Activated B cell treated with CpG ODN at 0.5 μM for 24 hours (primary cell): ENCODE measurements around the gene ZNF521. TPM values are rescaled to one million over a fixed set of nuclear protein-coding genes. Genes with fewer than 3 reads are reported as not detected.

Experiments
- ATAC-seq: fragments of 200-7000 bp; cut with Tn5 transposase; one replicate; pipeline ENCODE4 v1.10.0; 2021; ENCODE audit warnings: low read depth, mild to moderate bottlenecking, moderate library complexity
- CTCF ChIA-PET: fragments of 350-600 bp; sonication (Branson Sonifier 250); formaldehyde crosslinking; loops from one replicate; lab custom pipeline; 2021; ENCODE audit warnings: antibody characterized with exemption; lab: Charles Lee
- POLR2A ChIA-PET: fragments of 350-600 bp; sonication (Branson Sonifier 250); formaldehyde crosslinking; loops from one replicate; lab custom pipeline; 2021; ENCODE audit warnings: antibody characterized with exemption; lab: Charles Lee
- DNase-seq: peaks from one replicate; pipeline ENCODE4 v3.0.0; 2022
- H3K27ac Mint-ChIP-seq: one replicate; pipeline ENCODE4 v1.8.0; 2020; ENCODE audit warnings: mixed read lengths
- H3K27me3 Mint-ChIP-seq: one replicate; pipeline ENCODE4 v1.8.0; 2021; ENCODE audit warnings: mixed read lengths
- H3K36me3 Mint-ChIP-seq: one replicate; pipeline ENCODE4 v1.8.0; 2021; ENCODE audit warnings: low read depth, mixed read lengths
- H3K4me1 Mint-ChIP-seq: one replicate; pipeline ENCODE4 v1.8.0; 2021; ENCODE audit warnings: mixed read lengths
- H3K4me3 Mint-ChIP-seq: one replicate; pipeline ENCODE4 v1.8.0; 2020; ENCODE audit warnings: mild to moderate bottlenecking, mixed read lengths
- H3K9me3 Mint-ChIP-seq: one replicate; pipeline ENCODE4 v1.8.0; 2020; ENCODE audit warnings: mixed read lengths
- intact Hi-C: fragments of 100-400 bp; cut with micrococcal nuclease; formaldehyde crosslinking; loops from one replicate; pipeline ENCODE4 v1.15.1; 2024
- total RNA-seq: library from RNA; stranded (reverse); gene quantifications from 2 replicates; pipeline ENCODE4 v1.2.3, GENCODE V29; 2022
- TF ChIP-seq, protein P1 (sequence below): fragments of 200-600 bp; IDR thresholded peaks from one replicate; pipeline ENCODE4 v1.8.0; 2022; ENCODE audit warnings: antibody characterized with exemption, mild to moderate bottlenecking

The ZNF521 gene
- total RNA-seq, 1 donor from 2014 or later, result 0.16 TPM

DNA sequence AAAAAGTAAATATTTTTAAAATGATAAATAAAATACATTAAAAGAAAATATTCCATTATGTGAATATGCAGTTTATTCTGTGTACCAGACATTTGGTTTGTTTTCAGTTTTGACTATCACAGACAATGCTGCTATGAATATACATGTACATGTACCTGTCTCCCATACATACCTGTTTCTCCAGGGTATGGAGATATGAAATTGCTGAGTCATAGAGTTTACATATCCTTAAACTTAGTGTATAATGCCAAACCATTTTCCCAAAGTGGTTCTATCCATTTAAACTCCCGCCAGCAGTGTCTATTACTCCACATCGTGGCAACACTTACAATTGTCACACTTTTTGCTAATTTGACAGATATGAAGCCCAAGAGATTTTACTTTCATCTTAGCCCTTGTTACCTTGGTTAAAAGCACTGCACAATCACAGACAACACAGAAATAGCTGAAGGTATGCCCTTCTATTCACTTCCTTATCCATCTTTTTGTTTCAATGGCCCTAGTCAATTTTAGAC, 56.3 kb downstream of the ZNF521 start:
- ATAC-seq (no peak), DNase-seq (no peak)
- intact Hi-C loops, result no loop called here
- no peaks in the 10 kb centered on the region for H3K9me3 Mint-ChIP-seq
- no peak overlapping the region for H3K27ac Mint-ChIP-seq
- H3K27me3 Mint-ChIP-seq, result no peaks in the 10 kb centered on the region
- H3K36me3 Mint-ChIP-seq, result no peaks in the 10 kb centered on the region
- TF ChIP-seq, protein P1, sequence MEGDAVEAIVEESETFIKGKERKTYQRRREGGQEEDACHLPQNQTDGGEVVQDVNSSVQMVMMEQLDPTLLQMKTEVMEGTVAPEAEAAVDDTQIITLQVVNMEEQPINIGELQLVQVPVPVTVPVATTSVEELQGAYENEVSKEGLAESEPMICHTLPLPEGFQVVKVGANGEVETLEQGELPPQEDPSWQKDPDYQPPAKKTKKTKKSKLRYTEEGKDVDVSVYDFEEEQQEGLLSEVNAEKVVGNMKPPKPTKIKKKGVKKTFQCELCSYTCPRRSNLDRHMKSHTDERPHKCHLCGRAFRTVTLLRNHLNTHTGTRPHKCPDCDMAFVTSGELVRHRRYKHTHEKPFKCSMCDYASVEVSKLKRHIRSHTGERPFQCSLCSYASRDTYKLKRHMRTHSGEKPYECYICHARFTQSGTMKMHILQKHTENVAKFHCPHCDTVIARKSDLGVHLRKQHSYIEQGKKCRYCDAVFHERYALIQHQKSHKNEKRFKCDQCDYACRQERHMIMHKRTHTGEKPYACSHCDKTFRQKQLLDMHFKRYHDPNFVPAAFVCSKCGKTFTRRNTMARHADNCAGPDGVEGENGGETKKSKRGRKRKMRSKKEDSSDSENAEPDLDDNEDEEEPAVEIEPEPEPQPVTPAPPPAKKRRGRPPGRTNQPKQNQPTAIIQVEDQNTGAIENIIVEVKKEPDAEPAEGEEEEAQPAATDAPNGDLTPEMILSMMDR, result no peak
- ChIA-PET CTCF (no interaction called here), POLR2A (no interaction called here)
- no peaks in the 10 kb centered on the region for H3K4me1 Mint-ChIP-seq
- H3K4me3 Mint-ChIP-seq, result no peak overlapping the region

DNA sequence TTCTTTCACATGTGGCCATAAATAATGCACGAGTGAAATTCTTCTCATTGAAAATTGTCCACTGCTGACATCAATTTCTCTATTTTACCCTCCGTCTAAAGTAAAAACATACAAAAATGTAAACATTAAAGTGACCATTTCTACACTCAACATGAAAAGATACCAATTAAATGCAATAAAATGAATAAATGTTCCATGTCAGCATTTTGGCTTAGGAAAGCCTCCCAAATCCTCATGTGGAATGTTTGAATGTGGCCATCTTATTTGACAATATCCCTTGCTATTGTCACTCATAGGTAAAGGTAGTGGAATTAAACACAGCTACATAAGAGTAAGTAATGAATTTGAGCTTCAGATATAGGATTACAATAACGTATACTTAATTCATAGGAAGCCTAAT, 60.8 kb downstream of the ZNF521 start:
- TF ChIP-seq, protein P1, result no peak
- ChIA-PET CTCF (no interaction called here), POLR2A (no interaction called here)
- H3K36me3 Mint-ChIP-seq, result no peaks in the 10 kb centered on the region
- H3K4me1 Mint-ChIP-seq, result no peaks in the 10 kb centered on the region
- ATAC-seq (no peak), DNase-seq (no peak)
- H3K4me3 Mint-ChIP-seq, result no peak overlapping the region
- H3K27ac Mint-ChIP-seq, result no peak overlapping the region
- no peaks in the 10 kb centered on the region for H3K9me3 Mint-ChIP-seq
- intact Hi-C loops, result no loop called here
- H3K27me3 Mint-ChIP-seq, result no peaks in the 10 kb centered on the region

DNA sequence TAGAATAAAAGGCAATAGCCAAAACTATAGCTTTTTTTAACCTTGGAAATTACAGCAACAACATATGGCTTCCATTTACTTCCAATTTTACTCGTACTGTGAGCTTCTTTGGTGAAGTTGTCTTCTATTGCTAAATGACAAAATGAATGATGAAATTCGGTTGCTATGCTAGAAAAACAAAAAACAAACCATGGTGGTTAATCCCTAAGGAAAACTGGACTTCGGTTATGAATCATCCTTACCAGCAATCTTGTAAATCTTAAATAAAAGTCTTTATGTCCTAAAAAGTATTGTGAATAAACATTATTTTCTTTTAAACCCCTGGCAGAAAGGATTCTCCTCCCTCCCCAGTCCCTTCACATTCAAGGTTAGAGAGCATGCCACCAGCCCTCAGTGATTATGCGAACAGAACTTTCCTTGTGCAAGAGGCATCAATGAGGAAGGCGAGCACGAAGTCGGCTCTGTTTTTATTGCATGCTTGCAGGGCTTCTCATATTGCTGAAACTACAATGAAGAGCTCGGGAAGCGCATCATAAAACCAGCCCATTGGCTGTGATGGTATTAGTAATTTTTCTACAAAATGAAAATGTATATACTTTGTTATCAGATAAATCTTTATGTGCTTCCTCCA, 62.9 kb downstream of the ZNF521 start:
- H3K4me3 Mint-ChIP-seq, result no peak overlapping the region
- no peak for DNase-seq
- ATAC-seq, result no peak
- TF ChIP-seq, protein P1, result no peak
- no peaks in the 10 kb centered on the region for H3K27me3 Mint-ChIP-seq
- H3K9me3 Mint-ChIP-seq, result no peaks in the 10 kb centered on the region
- CTCF ChIA-PET, result no interaction called here
- intact Hi-C loops, result no loop called here
- no peaks in the 10 kb centered on the region for H3K36me3 Mint-ChIP-seq
- POLR2A ChIA-PET, result no interaction called here
- no peak overlapping the region for H3K27ac Mint-ChIP-seq
- no peaks in the 10 kb centered on the region for H3K4me1 Mint-ChIP-seq

DNA sequence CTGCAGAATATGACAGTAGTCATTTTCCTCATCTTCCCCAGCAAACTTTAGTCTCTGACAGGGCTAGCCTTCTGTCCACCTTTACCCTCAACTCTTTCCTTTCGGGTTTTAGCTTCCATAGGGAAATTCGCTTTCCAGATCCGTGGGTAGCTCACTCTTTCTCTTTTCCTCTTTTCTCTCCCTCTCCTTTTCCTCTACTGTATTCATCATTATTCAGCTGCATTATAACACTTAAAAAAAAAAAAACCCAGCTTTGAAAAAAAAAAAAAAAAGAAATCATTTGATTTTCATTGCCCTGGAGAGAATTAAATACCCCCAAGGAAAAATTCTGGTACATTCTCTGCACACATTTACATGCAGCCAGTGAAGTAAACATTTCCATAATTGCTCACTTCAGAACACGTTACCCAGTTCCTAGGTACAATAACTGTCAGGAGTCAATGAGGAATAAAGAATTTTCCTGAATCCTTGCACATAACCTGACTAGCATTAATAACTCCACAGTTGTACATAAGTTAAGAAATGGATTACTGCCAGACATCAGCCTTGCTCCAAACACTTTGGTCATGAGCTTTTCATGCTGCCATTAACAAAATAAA, 63.5 kb downstream of the ZNF521 start:
- DNase-seq (no peak), ATAC-seq (no peak)
- H3K4me1 Mint-ChIP-seq, result no peaks in the 10 kb centered on the region
- TF ChIP-seq, protein P1, result no peak
- intact Hi-C loops, result no loop called here
- H3K36me3 Mint-ChIP-seq, result no peaks in the 10 kb centered on the region
- no peaks in the 10 kb centered on the region for H3K27me3 Mint-ChIP-seq
- H3K27ac Mint-ChIP-seq, result no peak overlapping the region
- no peaks in the 10 kb centered on the region for H3K9me3 Mint-ChIP-seq
- no peak overlapping the region for H3K4me3 Mint-ChIP-seq
- ChIA-PET CTCF (no interaction called here), POLR2A (no interaction called here)

DNA sequence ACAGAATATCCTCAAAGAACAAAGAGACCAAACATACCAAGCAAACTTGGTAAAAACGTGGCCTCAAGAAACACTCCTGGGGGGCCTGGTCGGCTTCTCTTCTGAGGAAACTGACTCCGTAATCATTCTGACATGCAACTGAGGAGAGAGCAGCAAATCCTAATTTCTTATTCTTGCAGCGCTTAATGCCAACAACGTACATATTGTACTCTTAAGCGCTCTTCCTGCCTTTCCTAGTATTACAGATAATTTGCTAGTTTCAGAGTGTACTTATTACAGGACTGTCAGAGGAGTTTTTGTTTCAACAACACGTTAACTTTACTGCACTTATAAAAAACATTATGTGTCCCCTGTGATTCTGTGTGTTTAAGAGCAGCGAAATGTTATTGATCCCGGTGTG, 64.9 kb downstream of the ZNF521 start:
- Mint-ChIP-seq H3K9me3 (no peaks in the 10 kb centered on the region), H3K36me3 (no peaks in the 10 kb centered on the region), H3K4me3 (no peak overlapping the region), H3K27me3 (peaks cover 3% of the 10 kb centered on the region), H3K27ac (no peak overlapping the region), H3K4me1 (peaks cover 2% of the 10 kb centered on the region)
- TF ChIP-seq, protein P1, result no peak
- DNase-seq, result no peak
- intact Hi-C loops, result no loop called here
- ChIA-PET CTCF (no interaction called here), POLR2A (no interaction called here)
- ATAC-seq, result no peak
